Stimulated activated CD4-positive, alpha-beta T cell treated with anti-CD3 and anti-CD28 coated beads, Interleukin-12 subunit alpha, Interleukin-12 subunit beta, amount 100 ng/mL, for 24 hours (primary cell): ENCODE data around the gene PACS1.

Source experiments
- DNase-seq, 2 experiments: peaks; one replicate each; pipeline ENCODE4 v3.0.0-alpha.2; 2020; ENCODE audit warnings: low read depth in 2 of 2

PACS1 gene

DNA sequence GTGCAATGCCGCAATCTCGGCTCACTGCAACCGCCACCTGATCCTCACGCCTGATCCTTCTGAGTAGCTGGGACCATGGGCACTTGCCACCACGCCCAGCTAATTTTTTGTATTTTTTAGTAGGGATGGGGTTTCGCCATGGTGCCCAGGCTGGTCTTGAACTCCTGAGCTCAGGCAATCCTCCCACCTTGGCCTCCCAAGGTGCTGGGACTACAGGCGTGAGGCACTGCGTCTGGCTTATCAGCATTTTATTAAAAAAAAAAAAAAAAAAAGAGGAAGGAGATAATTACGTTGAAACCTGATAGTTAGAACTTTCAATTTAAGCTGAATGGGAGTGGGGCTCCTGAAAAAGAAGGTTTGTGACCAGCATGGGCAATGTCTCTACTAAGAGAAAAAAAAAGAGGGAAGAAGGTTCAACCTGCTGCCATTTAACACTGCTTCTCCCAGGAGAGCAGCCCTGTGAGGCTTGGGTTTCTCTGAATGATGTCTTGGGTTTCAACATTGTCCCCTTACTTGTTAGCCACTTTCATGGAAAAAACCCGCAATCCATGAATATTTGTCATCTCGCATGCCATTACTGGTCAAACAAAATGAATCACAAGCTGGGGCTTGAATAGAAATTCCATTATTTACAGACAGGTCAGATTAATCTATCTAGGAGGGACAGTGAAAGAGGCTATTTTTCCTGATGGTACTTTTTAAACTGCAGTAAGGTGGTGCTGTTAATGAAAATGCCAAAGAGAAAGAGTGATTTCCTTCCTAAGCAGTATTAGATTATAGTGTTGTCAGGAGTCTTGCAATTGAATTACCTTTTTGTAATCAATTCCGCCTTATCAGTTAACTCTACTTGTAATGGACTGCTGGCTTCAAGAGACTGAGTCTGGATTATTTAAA is 72.5 kb downstream of the PACS1 start:
- DNase-seq: no peak

DNA sequence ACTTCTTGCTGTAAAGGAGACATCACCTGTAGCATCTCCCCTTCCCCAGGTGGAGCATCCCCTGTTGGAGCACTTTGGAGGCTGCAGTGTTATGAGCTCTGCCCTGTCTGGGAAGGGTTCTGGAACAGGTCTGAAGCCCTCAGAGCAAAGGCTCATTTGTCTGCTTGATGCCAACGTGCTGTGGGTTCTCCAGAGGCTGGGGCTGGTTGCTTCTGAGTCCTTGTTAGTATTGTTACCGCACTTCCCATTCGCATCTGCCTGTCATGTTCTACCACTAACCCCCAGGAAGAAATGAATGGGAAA is 73.1 kb downstream of the PACS1 start:
- DNase-seq: no peak

DNA sequence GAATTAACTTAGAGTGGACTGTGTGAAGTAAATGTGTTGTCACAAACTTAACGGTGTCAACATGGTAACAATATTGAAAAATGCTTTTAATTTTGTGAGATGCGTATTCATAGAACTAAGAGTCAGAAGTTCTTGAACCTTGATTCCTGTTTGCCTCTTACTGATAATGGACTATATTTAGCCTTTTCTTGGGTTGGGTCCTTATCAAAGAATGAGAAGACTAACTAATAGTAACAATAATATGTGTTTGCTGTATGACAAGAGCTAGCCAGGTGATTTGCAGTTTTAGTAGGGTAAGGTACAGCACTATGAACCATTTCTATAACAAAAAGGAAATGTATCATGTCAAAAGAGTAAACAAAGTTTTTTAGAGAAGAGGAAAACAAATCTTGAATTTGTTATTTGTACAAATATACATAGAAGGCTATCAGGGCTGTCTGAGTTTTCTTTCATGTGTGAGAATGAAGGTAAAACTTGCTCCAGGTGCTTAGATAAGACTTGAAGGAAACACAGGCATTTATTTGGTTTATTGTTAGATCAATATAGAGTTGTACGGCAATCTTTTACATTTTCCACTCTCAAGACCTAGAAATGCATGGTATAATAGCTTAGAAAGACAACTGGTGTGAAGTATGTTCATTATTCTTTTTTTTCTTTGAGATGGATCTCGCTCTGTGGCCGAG is 74.1 kb downstream of the PACS1 start:
- no peak for DNase-seq

DNA sequence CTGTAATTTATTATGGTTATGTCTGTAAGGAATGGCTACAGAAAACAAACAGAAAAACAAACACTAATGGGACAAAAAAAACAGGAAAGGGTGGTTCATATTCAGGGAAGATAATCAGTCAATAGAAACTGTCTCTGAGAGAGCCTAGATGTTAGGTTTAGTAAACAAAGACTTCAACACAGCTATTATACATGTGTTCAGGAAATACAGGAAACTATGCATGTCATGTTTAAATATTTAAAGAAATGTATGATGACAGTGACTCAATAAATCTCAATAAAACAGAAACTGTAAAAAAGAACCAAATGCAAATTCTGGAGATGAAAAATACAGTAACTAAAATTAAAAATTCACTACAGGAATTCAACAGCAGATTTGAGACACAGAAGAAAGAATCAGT is 76.0 kb downstream of the PACS1 start:
- no peak for DNase-seq

DNA sequence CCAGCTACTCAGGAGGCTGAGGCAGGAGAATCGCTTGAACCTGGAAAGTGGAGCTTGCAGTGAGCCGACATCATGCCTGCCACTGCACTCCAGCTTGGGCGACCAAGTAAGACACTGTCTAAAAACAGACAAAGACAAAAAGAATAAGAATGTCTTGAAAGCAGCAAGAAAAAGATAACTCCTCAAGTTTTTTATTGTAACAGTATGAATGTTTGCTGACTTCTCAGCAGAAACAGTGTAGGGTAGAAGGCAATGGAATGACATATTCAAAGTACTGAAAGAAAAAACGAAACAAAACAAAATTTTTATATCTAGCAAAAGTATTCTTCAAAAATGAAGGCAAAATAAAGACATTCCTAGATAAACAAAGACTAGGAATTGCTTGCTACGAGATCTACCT is 76.9 kb downstream of the PACS1 start:
- no peak for DNase-seq

DNA sequence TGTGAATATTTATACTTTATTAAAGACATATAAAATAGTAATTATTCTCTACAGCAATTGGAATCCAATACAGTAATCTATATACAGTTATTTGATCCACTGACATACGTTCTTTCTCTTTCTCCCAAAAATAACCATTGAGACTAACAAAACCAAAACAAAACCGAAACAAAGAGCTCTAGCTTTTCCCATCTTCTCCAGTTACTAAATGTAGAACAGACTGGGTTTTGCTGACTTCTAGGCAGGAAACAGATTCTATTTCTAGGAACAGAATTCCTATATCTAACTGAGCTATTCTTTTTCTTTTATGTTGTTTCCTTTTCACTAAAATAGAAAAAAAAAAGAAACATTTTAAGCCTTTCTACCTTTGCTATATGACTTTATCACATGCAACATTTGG is 80.1 kb downstream of the PACS1 start:
- DNase-seq: no peak

DNA sequence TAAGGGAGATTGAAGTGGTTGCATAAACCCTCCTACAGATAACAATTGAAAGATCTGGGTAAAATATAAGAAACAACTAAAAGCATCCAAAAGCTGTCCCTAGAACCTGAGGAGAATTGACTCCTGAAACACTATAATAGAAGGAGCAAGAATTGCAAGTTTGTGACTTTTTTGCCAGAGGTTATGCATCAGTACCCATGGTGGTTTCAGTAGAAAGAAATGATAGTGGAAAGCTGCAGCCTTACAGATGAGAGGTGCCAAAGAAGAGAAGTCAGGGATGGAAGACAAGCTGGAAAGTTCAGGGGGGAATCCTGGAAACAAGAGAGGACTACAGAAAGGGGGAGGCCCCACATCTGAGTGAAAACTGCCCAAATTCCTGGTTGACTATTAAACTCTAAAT is 80.7 kb downstream of the PACS1 start:
- no peak for DNase-seq

DNA sequence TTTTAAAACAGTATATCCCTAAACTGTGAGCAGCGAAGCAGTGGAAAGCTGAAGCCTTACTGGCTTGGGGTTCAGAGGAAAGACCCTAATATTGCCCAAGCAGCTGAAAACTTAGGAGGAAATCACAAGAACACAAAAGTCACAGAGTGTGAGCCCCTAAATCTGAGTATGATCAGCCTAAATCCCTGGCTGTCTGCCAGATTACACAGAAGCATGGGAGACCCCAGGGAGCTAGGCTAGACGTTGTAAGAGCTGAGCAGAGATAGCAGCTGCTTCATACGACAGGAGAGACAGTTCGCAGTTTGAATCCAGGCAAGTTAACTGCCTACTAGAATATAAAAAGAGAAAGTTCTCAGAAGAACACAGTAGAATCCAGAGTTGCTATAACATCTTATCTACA is 81.2 kb downstream of the PACS1 start:
- DNase-seq: no peak

DNA sequence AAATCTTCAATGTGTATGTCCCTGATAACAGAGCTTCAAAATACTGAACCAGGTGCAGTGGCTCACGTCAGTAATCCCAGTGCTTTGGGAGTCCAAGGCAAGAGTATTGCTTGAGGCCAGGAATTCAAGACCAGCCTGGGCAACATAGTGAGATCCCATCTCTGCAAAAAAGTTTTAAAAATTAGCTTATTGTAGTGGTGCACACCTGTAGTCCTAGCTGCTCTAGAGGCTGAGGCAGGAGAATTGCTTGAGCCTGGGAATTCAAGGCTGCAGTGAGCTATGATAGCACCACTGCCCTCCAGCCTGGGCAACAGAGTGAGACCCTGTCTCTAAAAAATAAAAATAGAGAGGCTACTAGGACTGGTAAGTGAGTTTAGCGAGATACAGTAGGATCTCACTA is 84.0 kb downstream of the PACS1 start:
- DNase-seq: no peak

DNA sequence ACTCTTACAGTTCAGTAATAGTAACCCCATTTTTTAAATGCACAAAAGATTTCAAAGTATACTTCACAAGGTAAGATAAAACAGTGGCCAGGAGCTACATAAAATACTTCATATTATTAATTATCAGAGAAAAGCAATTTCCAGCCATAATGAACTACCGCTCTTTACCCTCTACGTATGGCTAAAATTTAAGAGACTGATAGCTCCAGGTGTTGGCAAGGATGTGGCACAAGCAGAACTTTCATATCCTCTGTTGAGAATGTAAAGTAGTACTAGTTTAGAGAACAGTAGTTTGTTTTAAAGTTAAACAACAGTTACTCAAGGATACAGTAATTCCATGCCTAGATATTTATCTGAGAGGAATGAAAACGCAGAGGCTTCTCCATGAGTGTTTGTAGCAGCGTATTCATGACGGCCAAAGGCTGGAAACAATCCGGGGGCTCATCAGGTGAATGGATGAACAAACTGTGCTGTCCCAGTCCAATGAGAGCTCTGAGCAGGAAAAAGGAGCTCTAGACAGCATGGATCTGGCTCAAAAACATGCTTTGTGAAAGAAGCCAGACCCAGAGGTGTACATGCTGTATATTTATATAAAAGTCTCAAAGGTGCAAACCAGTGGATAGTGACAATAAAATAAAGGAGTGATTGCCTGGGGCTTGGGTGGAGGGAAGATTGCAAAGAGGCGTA is 85.5 kb downstream of the PACS1 start:
- no peak for DNase-seq

DNA sequence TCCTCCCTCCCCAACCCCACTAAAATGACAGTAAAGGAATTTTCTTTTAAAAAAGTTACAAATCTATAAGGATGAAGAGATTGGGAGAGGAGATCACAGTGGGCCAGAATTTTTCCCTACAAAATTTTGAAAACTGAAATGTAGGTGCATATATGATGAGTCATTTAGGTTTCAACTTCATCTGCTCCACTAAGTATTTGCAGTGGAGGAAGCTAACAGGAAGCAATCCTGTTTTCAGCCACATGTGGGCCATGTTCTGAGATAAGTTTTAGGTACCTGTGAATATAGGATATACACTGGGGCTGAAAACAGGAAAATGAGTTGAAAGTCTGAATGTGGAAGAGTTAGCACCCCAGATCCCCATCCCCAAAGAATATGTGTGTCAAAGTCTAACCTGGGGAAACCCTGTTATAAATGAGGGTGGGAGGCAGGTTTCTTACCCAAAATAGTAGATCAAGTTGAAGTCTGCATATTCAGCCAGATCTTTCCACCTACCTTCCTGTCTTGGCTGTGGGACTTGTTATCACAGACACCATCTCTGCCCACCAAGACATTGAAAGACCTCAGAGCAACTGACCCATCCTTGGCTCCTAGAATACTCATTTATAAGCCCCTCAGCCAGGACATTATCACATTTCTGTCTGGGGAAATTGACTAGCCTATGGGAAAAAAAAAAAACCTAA is 87.3 kb downstream of the PACS1 start:
- DNase-seq: no peak

DNA sequence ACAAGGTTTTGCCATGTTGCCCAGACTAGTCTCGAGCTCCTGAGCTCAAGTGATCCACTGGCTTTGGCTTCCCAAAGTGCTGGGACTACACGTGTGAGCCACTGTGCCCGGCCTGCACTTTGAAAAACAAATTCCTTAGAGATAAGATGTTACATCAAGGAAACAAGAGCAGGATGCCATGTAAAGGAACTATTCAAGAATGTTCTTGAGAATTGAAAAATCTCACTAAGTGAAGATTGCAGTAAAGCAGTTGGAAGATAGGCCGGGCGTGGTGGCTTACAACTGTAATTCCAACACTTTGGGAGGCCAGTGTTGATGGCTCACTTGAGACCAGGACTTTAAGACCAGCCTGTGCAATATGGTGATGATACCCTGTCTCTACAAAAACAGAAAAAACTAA is 88.1 kb downstream of the PACS1 start:
- no peak for DNase-seq

DNA sequence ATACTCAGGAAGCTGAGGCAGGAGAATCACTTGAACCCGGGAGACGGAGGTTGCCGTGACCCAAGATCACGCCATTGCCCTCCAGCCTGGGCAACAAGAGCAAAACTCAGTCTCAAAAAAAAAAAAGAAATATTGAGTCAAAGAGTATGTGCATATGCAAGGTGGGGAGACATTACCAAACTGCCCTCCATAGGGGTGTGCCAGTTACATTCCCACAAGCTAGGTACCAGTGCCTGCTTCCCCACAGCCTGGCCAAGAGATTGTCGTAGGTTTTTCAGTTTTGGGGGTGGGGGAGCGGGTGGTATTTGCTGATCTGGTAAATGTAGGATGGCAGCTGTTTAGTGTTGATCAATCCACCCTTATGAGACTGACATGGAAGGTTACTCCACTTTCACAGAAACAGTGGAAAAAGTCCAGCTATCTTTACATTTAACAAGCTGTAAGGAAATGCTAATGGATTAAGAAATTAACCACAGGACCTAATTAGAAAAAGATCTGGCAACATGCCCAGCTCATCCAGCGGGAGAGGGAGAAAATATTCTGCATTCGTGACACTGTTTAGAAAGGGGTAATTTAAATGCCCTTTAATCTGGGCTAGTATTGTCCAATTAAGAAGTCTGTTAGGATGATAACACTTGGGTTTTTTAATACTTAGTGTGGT is 89.4 kb downstream of the PACS1 start:
- DNase-seq: no peak

DNA sequence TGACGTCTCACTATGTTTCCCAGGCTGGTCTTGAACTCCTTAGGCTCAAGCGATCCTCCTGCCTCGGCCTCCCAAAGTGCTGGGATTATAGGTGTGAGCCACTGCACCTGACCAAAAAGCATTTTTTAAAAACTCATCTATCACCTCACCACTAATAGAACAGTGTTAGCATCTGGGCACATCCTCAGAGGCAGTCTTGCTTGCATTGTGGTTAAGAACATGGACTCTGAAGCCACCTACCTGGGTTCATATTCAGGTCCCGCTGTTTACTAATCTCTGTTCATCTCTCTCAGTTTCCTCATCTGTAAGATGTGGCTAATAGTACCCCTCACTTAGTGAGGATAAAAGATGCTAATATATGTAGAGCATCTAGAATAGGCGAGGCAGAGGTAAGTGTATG is 90.6 kb downstream of the PACS1 start:
- DNase-seq: no peak

DNA sequence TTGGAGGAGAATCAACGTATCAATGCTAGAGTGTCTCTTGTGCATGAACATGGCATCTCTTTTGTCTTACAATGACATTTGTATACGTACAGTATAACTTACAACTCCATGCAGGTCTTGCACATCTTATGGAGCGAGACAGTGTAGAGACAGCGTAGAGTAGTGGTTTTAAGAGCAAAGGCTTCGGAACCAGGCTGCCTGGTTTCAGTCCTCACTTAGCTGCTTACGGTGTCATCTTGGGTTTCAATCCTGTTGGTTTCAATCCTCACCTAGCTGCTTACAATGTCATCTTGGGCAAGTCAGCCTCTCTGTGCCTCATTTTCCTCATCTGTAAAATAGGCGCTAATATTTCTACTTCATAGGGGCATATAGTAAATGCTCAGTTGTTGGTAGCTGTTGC is 98.2 kb downstream of the PACS1 start:
- no peak for DNase-seq

DNA sequence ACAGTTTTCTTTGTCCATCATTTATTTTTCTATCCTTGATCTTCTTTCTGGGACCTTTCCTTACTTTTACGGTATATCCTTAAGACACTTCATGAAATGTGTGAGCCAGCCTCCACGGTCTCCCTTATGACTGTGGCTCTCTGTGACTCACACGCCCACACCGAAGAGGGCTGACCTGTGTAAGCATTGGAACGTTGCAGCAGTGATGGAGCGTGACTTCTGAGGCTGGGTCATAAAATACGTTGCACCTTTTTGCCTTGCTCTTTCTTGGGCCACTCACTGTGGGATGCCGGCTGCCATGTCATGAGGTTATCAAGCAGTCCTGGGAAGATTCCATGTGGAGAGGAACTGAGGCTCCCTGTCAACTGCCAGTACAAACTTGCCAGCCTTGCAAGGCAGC is 102.1 kb downstream of the PACS1 start:
- peak in 1 of 2 experiments; percentile 16 for DNase-seq

DNA sequence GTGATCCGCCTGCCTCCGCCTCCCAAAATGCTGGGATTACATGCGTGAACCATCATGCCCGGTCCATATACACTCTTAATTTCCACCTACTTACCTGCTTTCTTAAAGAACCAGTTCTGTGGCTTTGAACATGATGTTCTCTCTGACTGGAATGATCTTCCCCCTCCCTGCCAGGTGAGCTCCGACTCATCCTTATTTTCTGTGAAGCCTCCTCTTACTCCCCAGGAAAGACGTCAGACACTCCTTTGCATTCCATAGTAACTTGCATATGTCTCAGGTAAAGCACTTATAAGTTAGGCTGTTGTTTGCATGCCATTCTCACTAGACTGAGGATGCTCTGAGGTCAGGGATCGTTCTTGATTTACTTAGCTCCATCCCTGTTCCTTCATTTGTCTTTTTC is 106.6 kb downstream of the PACS1 start:
- no peak for DNase-seq

DNA sequence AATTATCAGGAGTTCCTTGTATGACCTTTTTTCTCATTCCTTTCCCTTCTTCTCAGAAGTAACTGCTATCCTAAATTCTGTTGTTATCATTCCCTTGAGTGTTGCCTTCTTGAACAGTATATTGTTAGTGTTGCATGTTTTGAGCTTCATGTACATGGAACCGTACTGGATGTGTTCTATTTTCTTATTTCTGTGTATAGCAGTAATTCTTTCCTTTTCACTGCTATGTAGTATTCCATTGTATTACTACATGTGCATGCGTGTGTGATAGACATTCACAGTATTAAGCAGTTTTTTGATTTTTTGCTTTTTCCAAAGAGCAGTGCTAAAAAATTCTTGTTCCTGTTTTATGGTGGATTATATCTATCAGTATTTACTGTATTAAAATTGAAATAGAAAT is 108.1 kb downstream of the PACS1 start:
- no peak for DNase-seq

DNA sequence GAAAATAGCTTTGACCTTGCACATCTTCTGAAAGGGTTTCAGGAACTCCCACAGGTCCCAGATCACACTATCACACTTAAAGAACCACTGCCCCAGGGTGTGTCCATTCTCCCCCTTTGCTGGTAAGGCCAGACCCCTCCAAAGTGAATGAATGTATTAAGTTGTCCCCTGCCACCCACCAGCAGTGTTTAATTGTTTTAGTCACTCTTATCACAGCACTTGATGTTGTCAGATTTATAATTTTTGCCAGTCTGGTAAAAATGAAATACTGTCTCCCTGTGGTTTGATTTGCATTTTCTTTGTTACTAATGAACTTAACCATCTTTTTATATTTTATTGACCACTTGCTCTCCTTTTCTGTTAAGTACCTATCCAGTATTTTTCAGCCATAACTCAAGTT is 108.8 kb downstream of the PACS1 start:
- no peak for DNase-seq

DNA sequence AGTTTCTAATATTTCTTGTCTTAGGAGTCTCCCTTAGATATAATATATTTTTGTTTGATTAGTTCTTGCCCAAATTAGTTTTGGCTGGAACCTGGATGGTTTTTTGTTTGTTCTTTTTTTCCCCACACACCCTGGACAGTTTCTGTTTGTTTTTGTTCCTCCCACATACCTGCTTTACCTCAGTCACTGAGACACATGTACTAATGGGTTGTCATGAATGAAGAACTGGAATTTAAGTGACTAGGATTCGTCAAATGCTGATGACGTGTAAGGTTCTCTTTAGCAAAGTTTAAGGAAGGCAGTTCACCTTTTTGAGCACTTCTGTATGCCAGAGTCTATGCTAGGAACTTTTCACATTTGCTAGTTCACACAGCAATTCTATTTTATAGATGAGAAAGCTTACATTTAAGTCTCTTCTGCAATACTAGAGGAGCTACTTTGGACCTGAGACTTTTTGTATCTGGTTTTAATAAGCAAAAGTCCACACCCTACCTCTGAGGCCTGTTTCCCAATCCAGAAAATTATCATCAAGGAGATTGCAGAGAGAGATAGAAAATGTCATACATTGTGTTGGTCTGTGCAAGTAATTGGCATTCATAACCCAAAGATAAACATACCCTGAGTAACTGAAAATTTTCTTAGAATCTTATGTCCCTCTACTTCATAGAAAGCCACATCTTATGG is 111.7 kb downstream of the PACS1 start:
- no peak for DNase-seq

DNA sequence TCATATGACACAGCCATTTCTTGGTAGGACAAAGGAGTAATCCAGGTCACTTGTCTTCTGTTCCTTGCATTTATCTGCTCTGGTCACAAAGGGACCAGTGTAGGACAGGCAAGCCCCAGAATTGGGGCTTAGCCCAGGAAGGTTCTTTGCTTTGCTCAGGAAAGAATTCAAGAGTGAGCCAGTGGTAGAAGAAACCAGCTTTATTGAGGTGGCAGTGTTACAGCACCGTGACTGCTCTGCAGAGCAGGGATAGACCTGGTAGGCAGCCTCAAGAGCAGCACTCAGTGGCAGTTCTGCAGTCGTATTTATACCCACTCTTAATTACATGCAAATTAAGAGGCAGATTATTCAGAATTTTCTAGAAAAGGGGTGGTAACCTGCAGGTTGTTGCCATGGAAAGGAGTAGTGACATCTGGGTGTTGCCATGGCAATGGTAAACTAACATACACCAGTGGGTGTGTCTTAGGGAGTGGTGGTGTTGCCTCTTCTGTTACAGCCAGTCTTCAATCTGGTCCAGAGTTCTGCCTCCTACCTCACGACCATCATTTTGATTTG is 113.5 kb downstream of the PACS1 start:
- no peak for DNase-seq
